OCI-LY1 (cell line): ENCODE data around the gene MCCC1.

Experiments
- H2AFZ ChIP-seq: fragments of 200-600 bp; sonication (generic), shearing (Covaris generic); 2 replicates; pipeline ENCODE4 v1.6.0; 2014; ENCODE audit warnings: antibody characterized with exemption, mild to moderate bottlenecking, low read length
- H3F3A ChIP-seq: fragments of 200-600 bp; sonication (generic), shearing (Covaris generic); 2 replicates; pipeline ENCODE4 v1.6.0; 2014; ENCODE audit warnings: mild to moderate bottlenecking, antibody characterized with exemption, low read length, moderate library complexity; ENCODE audit not compliant: insufficient read depth
- H3K27ac ChIP-seq: fragments of 200-600 bp; sonication (generic); 2 replicates; pipeline ENCODE4 v1.5.1; 2014; ENCODE audit warnings: low read length, mixed run types, mild to moderate bottlenecking, low read depth; ENCODE audit not compliant: poor library complexity, severe bottlenecking
- H3K27me3 ChIP-seq: fragments of 200-600 bp; sonication (generic); 2 replicates; pipeline ENCODE4 v1.6.0; 2014; ENCODE audit warnings: antibody characterized with exemption, mild to moderate bottlenecking, low read length, moderate library complexity; ENCODE audit not compliant: insufficient read depth
- H3K36me3 ChIP-seq: fragments of 200-600 bp; sonication (generic); 2 replicates; pipeline ENCODE4 v1.6.1; 2014; ENCODE audit warnings: mild to moderate bottlenecking, antibody characterized with exemption, low read length, moderate library complexity, mixed read lengths; ENCODE audit not compliant: insufficient read depth
- H3K4me1 ChIP-seq: fragments of 200-600 bp; sonication (generic); 2 replicates; pipeline ENCODE4 v1.5.1; 2014; ENCODE audit warnings: mild to moderate bottlenecking, low read length, moderate library complexity; ENCODE audit not compliant: insufficient read depth, severe bottlenecking
- H3K4me2 ChIP-seq: fragments of 200-600 bp; sonication (generic), shearing (Covaris generic); 2 replicates; pipeline ENCODE4 v1.6.1; 2014; ENCODE audit warnings: low read length
- H3K4me3 ChIP-seq: fragments of 200-600 bp; sonication (generic); 2 replicates; pipeline ENCODE4 v1.5.1; 2014; ENCODE audit warnings: low read length, low read depth, mild to moderate bottlenecking, mixed read lengths; ENCODE audit not compliant: poor library complexity, severe bottlenecking
- H3K79me2 ChIP-seq: fragments of 200-600 bp; shearing (Covaris generic); 2 replicates; pipeline ENCODE4 v1.6.1; 2016; ENCODE audit warnings: mixed run types, low read length, mixed read lengths; ENCODE audit not compliant: insufficient read depth
- H3K9ac ChIP-seq: fragments of 200-600 bp; sonication (generic), shearing (Covaris generic); 2 replicates; pipeline ENCODE4 v1.6.1; 2014; ENCODE audit warnings: mild to moderate bottlenecking, low read length, mixed read lengths
- H3K9me2 ChIP-seq: fragments of 200-600 bp; sonication (generic), shearing (Covaris generic); 2 replicates; pipeline ENCODE4 v1.6.1; 2014; ENCODE audit warnings: low read depth, mild to moderate bottlenecking, low read length, mixed read lengths
- H3K9me3 ChIP-seq: fragments of 200-600 bp; shearing (Covaris generic); 2 replicates; pipeline ENCODE4 v1.6.1; 2014; ENCODE audit warnings: low read length, mixed read lengths
- H4K20me1 ChIP-seq: fragments of 200-600 bp; sonication (generic), shearing (Covaris generic); 2 replicates; pipeline ENCODE4 v1.6.0; 2016; ENCODE audit warnings: mild to moderate bottlenecking, low read length; ENCODE audit not compliant: insufficient read depth
- CTCF ChIP-seq: fragments of 200-600 bp; sonication (generic), shearing (Covaris generic); IDR thresholded peaks from 2 replicates; pipeline ENCODE4 v1.5.1; 2017; ENCODE audit warnings: mild to moderate bottlenecking, antibody characterized with exemption, low read length, moderate library complexity, mixed read lengths
- EZH2 ChIP-seq: fragments of 200-600 bp; sonication (generic), shearing (Covaris generic); IDR thresholded peaks from 2 replicates; pipeline ENCODE4 v1.8.0; 2017; ENCODE audit warnings: borderline replicate concordance, mixed run types, mild to moderate bottlenecking, antibody characterized with exemption, low read length, moderate library complexity, mixed read lengths

The MCCC1 gene

GRCh38 chr3:183094711-183095110, 4.6 kb downstream of the MCCC1 start:
- Histone ChIP-seq H3K4me1 (peaks cover 12% of the 10 kb centered on the region), H3K4me2 (no peak overlapping the region)

GRCh38 chr3:183092256-183092655, 7.0 kb downstream of the MCCC1 start:
- no peak overlapping the region for H3K27ac ChIP-seq
- H3K27me3 ChIP-seq: no peaks in the 10 kb centered on the region
- no peak overlapping the region for H3K4me3 ChIP-seq
- H3K4me1 ChIP-seq: no peaks in the 10 kb centered on the region
- no peaks in the 10 kb centered on the region for H3F3A ChIP-seq
- H3K9me2 ChIP-seq: no peaks in the 10 kb centered on the region
- no peak overlapping the region for H3K4me2 ChIP-seq
- H3K79me2 ChIP-seq: no peaks in the 10 kb centered on the region
- no peaks in the 10 kb centered on the region for H4K20me1 ChIP-seq
- TF ChIP-seq EZH2 (no peak), CTCF (no peak)
- no peak overlapping the region for H3K9ac ChIP-seq
- H2AFZ ChIP-seq: no peak overlapping the region
- no peaks in the 10 kb centered on the region for H3K9me3 ChIP-seq
- H3K36me3 ChIP-seq: peaks cover 79% of the 10 kb centered on the region

More at GRCh38 chr3:183094711-183095110, 4.6 kb downstream of the MCCC1 start:
- Histone ChIP-seq H3K27ac (no peak overlapping the region), H3K79me2 (peaks cover 9% of the 10 kb centered on the region), H4K20me1 (no peaks in the 10 kb centered on the region), H2AFZ (no peak overlapping the region), H3K4me3 (no peak overlapping the region), H3K9ac (no peak overlapping the region), H3K27me3 (no peaks in the 10 kb centered on the region), H3F3A (no peaks in the 10 kb centered on the region), H3K36me3 (peaks cover 65% of the 10 kb centered on the region), H3K9me2 (no peaks in the 10 kb centered on the region), H3K9me3 (no peaks in the 10 kb centered on the region)
- TF ChIP-seq CTCF: no peak
- no peak for TF ChIP-seq EZH2

GRCh38 chr3:183087184-183087583, 12.1 kb downstream of the MCCC1 start:
- Histone ChIP-seq H4K20me1 (no peaks in the 10 kb centered on the region), H2AFZ (no peak overlapping the region), H3K9me2 (no peaks in the 10 kb centered on the region), H3K27me3 (no peaks in the 10 kb centered on the region), H3K9me3 (no peaks in the 10 kb centered on the region), H3K4me3 (no peak overlapping the region), H3K4me1 (no peaks in the 10 kb centered on the region), H3K9ac (no peak overlapping the region), H3K36me3 (peaks cover 85% of the 10 kb centered on the region), H3K4me2 (no peak overlapping the region), H3K79me2 (no peaks in the 10 kb centered on the region), H3K27ac (no peak overlapping the region), H3F3A (no peaks in the 10 kb centered on the region)
- no peak for TF ChIP-seq CTCF
- TF ChIP-seq EZH2: no peak
